Activated CD8-positive, alpha-beta memory T cell treated with anti-CD3 and anti-CD28 coated beads, Interleukin-2, amount 10 ng/mL, durations not matched to agents 7 days and 5 days (primary cell): Measurements from ENCODE around the gene CUX1. TPM values are rescaled to one million over a fixed set of nuclear protein-coding genes. Genes with fewer than 3 reads are reported as not detected.

Source experiments
- ATAC-seq: fragments of 150-1000 bp; cut with Tn5 transposase; one replicate; pipeline ENCODE4 v1.10.0; 2021; ENCODE audit warnings: moderate library complexity
- CTCF ChIA-PET: fragments of 350-600 bp; sonication (Branson Sonifier 250); formaldehyde crosslinking; loops from one replicate; lab custom pipeline; 2021; ENCODE audit warnings: antibody characterized with exemption; lab: Charles Lee
- DNase-seq: peaks from one replicate; pipeline ENCODE4 v3.0.0-alpha.2; 2020
- H3K27ac Mint-ChIP-seq: one replicate; pipeline ENCODE4 v1.8.0; 2021; ENCODE audit warnings: mild to moderate bottlenecking, mixed read lengths
- H3K27me3 Mint-ChIP-seq: one replicate; pipeline ENCODE4 v1.8.0; 2021; ENCODE audit warnings: mixed read lengths
- H3K36me3 Mint-ChIP-seq: one replicate; pipeline ENCODE4 v1.8.0; 2021; ENCODE audit warnings: mild to moderate bottlenecking, mixed read lengths
- H3K4me1 Mint-ChIP-seq: one replicate; pipeline ENCODE4 v1.8.0; 2021; ENCODE audit warnings: mixed read lengths
- H3K4me3 Mint-ChIP-seq: one replicate; pipeline ENCODE4 v1.8.0; 2021; ENCODE audit warnings: mild to moderate bottlenecking, moderate library complexity, mixed read lengths
- H3K9me3 Mint-ChIP-seq: one replicate; pipeline ENCODE4 v1.8.0; 2022; ENCODE audit warnings: low read depth, mixed read lengths
- total RNA-seq, 2 experiments: library from RNA; stranded (reverse); gene quantifications; one replicate each; pipeline ENCODE4 v1.2.3, GENCODE V29; 2021

The CUX1 gene
- total RNA-seq, 2 experiments from 2014 or later, result 24.0 to 28.7 TPM

- CTCF ChIA-PET, result no interaction called here
- Mint-ChIP-seq H3K27ac (no peak overlapping the region), H3K36me3 (peaks cover 6% of the 10 kb centered on the region), H3K4me3 (no peak overlapping the region), H3K4me1 (peaks cover 4% of the 10 kb centered on the region), H3K9me3 (peaks cover 4% of the 10 kb centered on the region), H3K27me3 (no peaks in the 10 kb centered on the region)
- ATAC-seq (no peak), DNase-seq (no peak)
Observed at GRCh38 chr7:102079140-102080018, 262.0 kb downstream of the CUX1 start.

DNA sequence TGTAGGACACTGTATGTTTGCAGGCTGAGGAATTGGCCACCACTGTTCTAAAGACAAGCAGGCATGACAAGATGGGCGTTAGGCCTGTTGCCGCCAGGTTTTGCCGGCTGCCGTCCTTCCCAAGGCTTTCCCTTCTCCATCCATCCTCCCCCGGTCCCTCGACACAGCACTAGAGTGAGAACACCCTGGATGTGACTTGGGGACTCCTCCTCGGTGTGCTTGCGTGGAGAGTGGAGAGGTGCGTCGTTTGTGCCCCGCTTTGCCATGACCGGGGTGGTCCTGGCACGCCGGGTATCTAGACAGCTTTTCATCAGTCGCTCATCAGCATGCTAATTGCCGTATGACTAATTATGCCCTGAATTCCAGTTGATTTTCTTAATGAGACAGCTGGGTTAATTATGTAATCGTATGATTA, 262.6 kb downstream of the CUX1 start:
- Mint-ChIP-seq H3K27me3 (no peaks in the 10 kb centered on the region), H3K4me3 (no peak overlapping the region), H3K27ac (no peak overlapping the region), H3K4me1 (peaks cover 4% of the 10 kb centered on the region), H3K9me3 (peaks cover 4% of the 10 kb centered on the region), H3K36me3 (peaks cover 8% of the 10 kb centered on the region)
- DNase-seq (no peak), ATAC-seq (no peak)
- CTCF ChIA-PET, result no interaction called here

GRCh38 chr7:102080434-102081243, 263.2 kb downstream of the CUX1 start:
- Mint-ChIP-seq H3K4me1 (peaks cover 4% of the 10 kb centered on the region), H3K27ac (no peak overlapping the region), H3K36me3 (peaks cover 10% of the 10 kb centered on the region), H3K4me3 (no peak overlapping the region), H3K27me3 (no peaks in the 10 kb centered on the region), H3K9me3 (peaks cover 8% of the 10 kb centered on the region)
- DNase-seq (no peak), ATAC-seq (no peak)
- CTCF ChIA-PET, result no interaction called here

GRCh38 chr7:102081244-102081627, 263.8 kb downstream of the CUX1 start:
- Mint-ChIP-seq H3K27me3 (no peaks in the 10 kb centered on the region), H3K36me3 (peaks cover 12% of the 10 kb centered on the region), H3K4me3 (no peak overlapping the region), H3K4me1 (peaks cover 4% of the 10 kb centered on the region), H3K9me3 (peaks cover 10% of the 10 kb centered on the region), H3K27ac (no peak overlapping the region)
- ATAC-seq (no peak), DNase-seq (no peak)
- CTCF ChIA-PET, result interaction anchor here (0.6 kb wide), 1 partner anchor 18 kb away, joined by 4 read pairs; no protein-coding TSS in a partner anchor

DNA sequence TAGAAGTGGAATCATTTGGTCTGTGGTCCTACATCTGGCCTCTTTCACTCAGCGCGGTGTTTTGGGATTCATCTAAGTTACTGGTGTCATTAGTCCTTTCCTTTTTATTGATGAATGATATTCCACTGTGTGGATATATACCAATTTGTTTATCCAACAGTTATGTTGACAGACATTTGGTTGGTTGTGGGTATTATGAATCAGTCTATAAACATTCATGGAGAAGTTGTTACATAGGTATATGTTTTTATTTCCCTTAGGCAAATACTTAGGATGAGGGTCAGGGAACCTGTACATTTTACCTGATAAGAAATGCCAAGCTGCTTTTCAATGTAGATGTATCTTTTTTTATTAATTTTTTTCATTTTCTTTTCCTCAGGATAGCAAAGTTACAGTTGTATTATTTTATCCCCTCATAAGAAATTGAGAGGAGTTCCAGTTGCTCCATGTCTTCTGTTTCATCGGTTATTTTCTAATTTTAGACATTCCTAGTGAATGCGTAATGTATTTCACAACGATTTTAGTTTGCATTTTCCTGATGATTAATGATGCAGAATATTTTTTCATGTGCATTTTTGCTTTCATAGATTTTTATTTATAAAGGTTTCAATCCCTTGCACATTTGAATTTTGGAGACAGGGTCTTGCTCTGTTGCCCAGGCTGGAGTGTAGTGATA, 265.4 kb downstream of the CUX1 start:
- no peaks in the 10 kb centered on the region for H3K4me1 Mint-ChIP-seq
- no peak overlapping the region for H3K4me3 Mint-ChIP-seq
- H3K36me3 Mint-ChIP-seq, result peaks cover 13% of the 10 kb centered on the region
- DNase-seq, result no peak
- H3K9me3 Mint-ChIP-seq, result peaks cover 11% of the 10 kb centered on the region
- CTCF ChIA-PET, result no interaction called here
- no peaks in the 10 kb centered on the region for H3K27me3 Mint-ChIP-seq
- ATAC-seq, result no peak
- no peak overlapping the region for H3K27ac Mint-ChIP-seq

DNA sequence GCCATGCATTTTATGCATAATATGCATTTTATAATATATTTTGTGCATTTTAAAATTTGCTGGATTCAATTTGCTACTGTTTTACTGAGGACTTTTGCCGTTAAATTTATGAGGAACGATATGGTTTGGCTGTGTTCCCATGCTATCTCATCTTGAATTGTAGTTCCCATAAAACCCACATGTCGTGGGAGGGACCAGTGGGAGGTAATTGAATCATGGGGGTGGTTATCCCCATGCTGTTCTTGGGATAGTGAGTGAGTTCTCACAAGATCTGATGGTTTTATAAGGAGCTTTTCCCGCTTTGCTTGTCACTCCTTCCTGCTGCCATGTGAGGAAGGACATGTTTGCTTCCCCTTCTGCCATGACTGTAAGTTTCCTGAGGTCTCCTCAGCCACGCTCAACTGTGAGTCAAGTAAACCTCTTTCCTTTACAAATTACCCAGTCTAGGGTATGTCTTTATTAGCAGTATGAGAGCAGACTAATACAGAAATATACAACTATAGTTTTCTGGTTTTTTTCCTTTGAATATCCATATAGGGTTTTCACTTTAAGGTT, 267.9 kb downstream of the CUX1 start:
- ATAC-seq (no peak), DNase-seq (no peak)
- Mint-ChIP-seq H3K4me3 (no peak overlapping the region), H3K4me1 (no peaks in the 10 kb centered on the region), H3K36me3 (peaks cover 14% of the 10 kb centered on the region), H3K27me3 (no peaks in the 10 kb centered on the region), H3K9me3 (peaks cover 16% of the 10 kb centered on the region), H3K27ac (no peak overlapping the region)
- CTCF ChIA-PET, result no interaction called here

GRCh38 chr7:102089175-102090098, 272.0 kb downstream of the CUX1 start:
- ATAC-seq (no peak), DNase-seq (no peak)
- Mint-ChIP-seq H3K27me3 (no peaks in the 10 kb centered on the region), H3K4me3 (no peak overlapping the region), H3K36me3 (peaks cover 11% of the 10 kb centered on the region), H3K9me3 (peaks cover 12% of the 10 kb centered on the region), H3K4me1 (no peaks in the 10 kb centered on the region), H3K27ac (no peak overlapping the region)
- CTCF ChIA-PET, result no interaction called here

GRCh38 chr7:102093599-102094315, 276.3 kb downstream of the CUX1 start:
- Mint-ChIP-seq H3K27ac (no peak overlapping the region), H3K27me3 (no peaks in the 10 kb centered on the region), H3K36me3 (peaks cover 3% of the 10 kb centered on the region), H3K4me1 (no peaks in the 10 kb centered on the region), H3K9me3 (peaks cover 5% of the 10 kb centered on the region), H3K4me3 (no peak overlapping the region)
- no peak for ATAC-seq
- no peak for DNase-seq
- CTCF ChIA-PET, result no interaction called here

GRCh38 chr7:102094316-102094650, 276.9 kb downstream of the CUX1 start:
- Mint-ChIP-seq H3K36me3 (peaks cover 1% of the 10 kb centered on the region), H3K27ac (no peak overlapping the region)
- ATAC-seq, result no peak

DNA sequence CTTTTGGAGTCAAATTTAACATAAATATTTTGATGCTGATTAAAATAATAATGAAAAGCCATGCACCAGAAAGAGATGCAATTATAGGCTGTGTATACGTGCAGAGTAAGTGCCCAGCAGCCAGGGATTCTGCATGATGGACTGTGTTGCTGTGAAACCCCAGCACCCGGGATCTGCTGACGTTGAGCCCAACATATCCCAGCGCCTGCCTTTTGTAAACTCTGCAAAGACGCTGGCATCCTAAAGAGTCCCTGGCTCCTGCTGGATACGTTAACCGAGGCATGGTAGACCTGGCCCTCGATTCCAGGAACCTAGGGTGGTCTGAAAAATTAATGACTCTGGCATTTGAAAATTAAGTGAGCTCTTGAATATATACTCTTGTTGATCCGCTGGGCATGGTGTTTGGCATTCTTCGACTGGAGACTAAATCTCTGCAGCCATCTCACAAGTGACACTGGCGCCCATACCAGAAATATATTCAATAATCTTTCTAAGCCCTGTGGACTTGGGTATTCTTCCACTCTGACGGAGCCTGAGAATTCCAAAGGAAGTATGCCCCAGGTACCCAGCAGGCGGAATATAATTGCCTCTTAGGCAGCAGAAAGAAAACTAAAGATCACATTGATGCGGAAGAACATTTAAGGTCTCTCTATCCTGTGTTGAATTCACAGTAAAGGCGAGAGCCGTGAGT, 278.0 kb downstream of the CUX1 start:
- no peak overlapping the region for H3K27ac Mint-ChIP-seq
- CTCF ChIA-PET, result no interaction called here
- H3K9me3 Mint-ChIP-seq, result no peaks in the 10 kb centered on the region
- ATAC-seq (no peak), DNase-seq (no peak)
- peaks cover 1% of the 10 kb centered on the region for H3K36me3 Mint-ChIP-seq
- H3K27me3 Mint-ChIP-seq, result no peaks in the 10 kb centered on the region
- no peak overlapping the region for H3K4me3 Mint-ChIP-seq
- no peaks in the 10 kb centered on the region for H3K4me1 Mint-ChIP-seq

More at GRCh38 chr7:102094316-102094650, 276.9 kb downstream of the CUX1 start:
- DNase-seq, result no peak
- CTCF ChIA-PET, result no interaction called here
- Mint-ChIP-seq H3K9me3 (peaks cover under 1% of the 10 kb centered on the region), H3K4me3 (no peak overlapping the region), H3K27me3 (no peaks in the 10 kb centered on the region), H3K4me1 (no peaks in the 10 kb centered on the region)

DNA sequence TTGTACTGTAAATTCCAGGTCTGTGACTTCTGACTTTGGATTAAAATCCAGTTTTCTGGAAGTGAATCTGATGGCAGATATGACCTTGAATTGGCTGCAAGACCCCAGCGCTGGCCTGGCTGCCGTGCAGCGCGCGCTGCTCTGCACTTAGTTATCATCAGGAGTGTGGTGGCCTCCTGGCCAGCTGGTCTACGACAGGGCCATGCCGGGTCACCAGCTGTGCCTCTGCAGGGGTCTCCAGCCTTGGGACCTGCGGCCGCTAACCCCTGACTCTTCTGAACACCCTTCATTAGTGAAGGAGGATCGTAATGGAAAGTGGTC, 278.5 kb downstream of the CUX1 start:
- Mint-ChIP-seq H3K36me3 (peaks cover 1% of the 10 kb centered on the region), H3K27ac (no peak overlapping the region), H3K4me1 (no peaks in the 10 kb centered on the region), H3K4me3 (no peak overlapping the region), H3K9me3 (no peaks in the 10 kb centered on the region), H3K27me3 (no peaks in the 10 kb centered on the region)
- no peak for ATAC-seq
- CTCF ChIA-PET, result no interaction called here
- DNase-seq, result no peak
